Tibial nerve (tissue), 3 donors: ENCODE results near the gene SUN2.

Source experiments
- POLR2A ChIP-seq, 2 donors: fragments of 450-650 bp; IDR thresholded peaks; one replicate each; pipeline ENCODE4 v1.6.1; 2017; ENCODE audit warnings: antibody characterized with exemption in 2 of 2, mild to moderate bottlenecking in 2 of 2, moderate library complexity in 2 of 2
- TF ChIP-seq, protein P1 (sequence below), 5 experiments: fragments of 200-600 bp in 3 of 5; fragments of 450-650 bp in 2 of 5; sonication (generic) in 3 of 5; IDR thresholded peaks; one replicate each; pipeline ENCODE4 v1.5.1; 2016 to 2019; ENCODE audit warnings: antibody characterized with exemption in 5 of 5, mild to moderate bottlenecking in 3 of 5, moderate library complexity in 2 of 5

DNA sequence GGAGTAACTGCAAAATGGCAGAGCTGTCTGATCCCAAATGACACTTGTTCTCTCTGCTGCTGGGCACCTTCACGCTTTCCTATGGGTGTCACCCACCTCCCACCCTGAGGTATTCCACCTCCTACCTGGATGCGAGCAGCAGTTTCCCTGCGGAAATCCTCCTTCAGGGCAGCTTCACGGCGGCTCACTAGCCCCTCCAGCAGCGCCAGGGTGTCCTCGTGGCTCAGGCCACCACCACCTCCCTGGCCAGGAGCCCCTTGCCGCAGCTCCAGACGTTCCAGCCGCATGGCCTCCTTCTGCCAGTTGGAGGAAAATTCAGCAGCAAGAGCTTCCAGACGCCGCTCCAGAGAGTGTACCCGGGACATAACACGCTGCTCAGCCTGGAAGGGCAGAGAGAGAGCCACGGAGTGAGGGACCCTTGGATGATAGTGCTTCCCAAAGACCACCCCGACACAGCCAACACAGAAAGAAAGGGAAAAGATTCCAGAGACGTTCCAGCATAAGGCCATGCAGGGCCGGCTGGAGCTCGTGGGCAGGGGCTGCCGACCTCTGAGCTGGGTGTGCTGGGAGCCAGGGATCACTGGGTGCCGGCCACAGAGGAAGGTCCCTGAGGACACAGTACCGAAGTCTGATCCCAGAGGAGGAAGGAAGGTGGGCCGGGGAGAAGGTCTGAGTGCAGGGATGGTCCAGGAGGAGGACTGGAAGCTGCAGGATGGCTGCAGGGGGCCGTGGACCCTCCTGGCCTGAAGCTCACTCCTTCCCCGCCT lies 13.4 kb downstream of the SUN2 start:
- TF ChIP-seq, protein P1, sequence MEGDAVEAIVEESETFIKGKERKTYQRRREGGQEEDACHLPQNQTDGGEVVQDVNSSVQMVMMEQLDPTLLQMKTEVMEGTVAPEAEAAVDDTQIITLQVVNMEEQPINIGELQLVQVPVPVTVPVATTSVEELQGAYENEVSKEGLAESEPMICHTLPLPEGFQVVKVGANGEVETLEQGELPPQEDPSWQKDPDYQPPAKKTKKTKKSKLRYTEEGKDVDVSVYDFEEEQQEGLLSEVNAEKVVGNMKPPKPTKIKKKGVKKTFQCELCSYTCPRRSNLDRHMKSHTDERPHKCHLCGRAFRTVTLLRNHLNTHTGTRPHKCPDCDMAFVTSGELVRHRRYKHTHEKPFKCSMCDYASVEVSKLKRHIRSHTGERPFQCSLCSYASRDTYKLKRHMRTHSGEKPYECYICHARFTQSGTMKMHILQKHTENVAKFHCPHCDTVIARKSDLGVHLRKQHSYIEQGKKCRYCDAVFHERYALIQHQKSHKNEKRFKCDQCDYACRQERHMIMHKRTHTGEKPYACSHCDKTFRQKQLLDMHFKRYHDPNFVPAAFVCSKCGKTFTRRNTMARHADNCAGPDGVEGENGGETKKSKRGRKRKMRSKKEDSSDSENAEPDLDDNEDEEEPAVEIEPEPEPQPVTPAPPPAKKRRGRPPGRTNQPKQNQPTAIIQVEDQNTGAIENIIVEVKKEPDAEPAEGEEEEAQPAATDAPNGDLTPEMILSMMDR (IDR thresholded peaks at IDR 0.05) = no peak
- TF ChIP-seq POLR2A (IDR thresholded peaks at IDR 0.05) = no peak
